ENCODE results near the gene PSME3IP1. TPM values are rescaled to one million over a fixed set of nuclear protein-coding genes. Genes with fewer than 3 reads are reported as not detected.

Gene PSME3IP1
- polyA plus RNA-seq, 1 donor (not counting 4 experiments of a cell fraction or from before 2014, with no cell fraction given) = 75.7 TPM

- Histone ChIP-seq H3K9me3 (ENCODE audit: control insufficient read depth, low read depth, low read length) (no peaks in the 10 kb centered on the region), H2AFZ (ENCODE audit: control insufficient read depth, low read length) (no peak overlapping the region), H3K9me1 (ENCODE audit: control insufficient read depth, extremely low read depth, insufficient read depth, low read length) (no peaks in the 10 kb centered on the region), H3K4me1 (ENCODE audit: control insufficient read depth, extremely low read depth, insufficient read depth, low read length) (no peaks in the 10 kb centered on the region), H3K27ac (ENCODE audit: control insufficient read depth, insufficient read depth, low read length) (no peak overlapping the region), H3K27me3 (ENCODE audit: control insufficient read depth, extremely low read depth, insufficient read depth, low read length) (no peaks in the 10 kb centered on the region), H3K36me3 (ENCODE audit: control insufficient read depth in 2 of 2, extremely low read depth in 1 of 2, insufficient read depth in 2 of 2, low read length in 2 of 2) (peaks cover 20 to 23% of the 10 kb centered on the region in 2 experiments), H3K4me2 (ENCODE audit: control insufficient read depth, extremely low read depth, insufficient read depth, low read depth, low read length) (no peak overlapping the region), H4K20me1 (ENCODE audit: control insufficient read depth, extremely low read depth, insufficient read depth, low read length) (no peaks in the 10 kb centered on the region), H3K4me3 (ENCODE audit: control insufficient read depth in 2 of 3, extremely low read depth in 1 of 3, insufficient read depth in 2 of 3, low read depth in 1 of 3, low read length in 3 of 3) (no peak overlapping the region), H3K9ac (ENCODE audit: control insufficient read depth, extremely low read depth, insufficient read depth, low read length) (no peak overlapping the region), H3K79me2 (ENCODE audit: control insufficient read depth, insufficient read depth, low read length) (no peaks in the 10 kb centered on the region)
- TF ChIP-seq EZH2 (IDR thresholded peaks at IDR 0.05; ENCODE audit: low read length) (no peak), CTCF (optimal IDR thresholded peaks at IDR 0.05 in 1 of 3, IDR thresholded peaks at IDR 0.05 in 1 of 3, conservative IDR thresholded peaks at IDR 0.05 in 1 of 3; ENCODE audit: extremely low read depth in 1 of 3, insufficient read depth in 2 of 3, low read length in 3 of 3) (no peak)
- no peak for FAIRE-seq
- dilution Hi-C loops (cut with MboI; ENCODE audit: extremely low pct_ligation_motif_present, low sequenced_read_pairs) = no loop called here
- no peak for DNase-seq (ENCODE audit: low read depth, low spot score)
These were observed 28.3 kb downstream of the PSME3IP1 start for GRCh38 chr16:57157533-57157932.

- Histone ChIP-seq H3K36me3 (ENCODE audit: control insufficient read depth in 2 of 2, extremely low read depth in 1 of 2, insufficient read depth in 2 of 2, low read length in 2 of 2) (peaks cover 16 to 22% of the 10 kb centered on the region in 2 experiments), H3K4me3 (ENCODE audit: control insufficient read depth in 2 of 3, extremely low read depth in 1 of 3, insufficient read depth in 2 of 3, low read depth in 1 of 3, low read length in 3 of 3) (no peak overlapping the region), H2AFZ (ENCODE audit: control insufficient read depth, low read length) (no peak overlapping the region), H3K4me1 (ENCODE audit: control insufficient read depth, extremely low read depth, insufficient read depth, low read length) (no peaks in the 10 kb centered on the region), H3K9ac (ENCODE audit: control insufficient read depth, extremely low read depth, insufficient read depth, low read length) (no peak overlapping the region), H3K27ac (ENCODE audit: control insufficient read depth, insufficient read depth, low read length) (no peak overlapping the region), H4K20me1 (ENCODE audit: control insufficient read depth, extremely low read depth, insufficient read depth, low read length) (no peaks in the 10 kb centered on the region), H3K27me3 (ENCODE audit: control insufficient read depth, extremely low read depth, insufficient read depth, low read length) (no peaks in the 10 kb centered on the region), H3K4me2 (ENCODE audit: control insufficient read depth, extremely low read depth, insufficient read depth, low read depth, low read length) (no peak overlapping the region), H3K9me1 (ENCODE audit: control insufficient read depth, extremely low read depth, insufficient read depth, low read length) (no peaks in the 10 kb centered on the region), H3K79me2 (ENCODE audit: control insufficient read depth, insufficient read depth, low read length) (no peaks in the 10 kb centered on the region), H3K9me3 (ENCODE audit: control insufficient read depth, low read depth, low read length) (no peaks in the 10 kb centered on the region)
- DNase-seq (ENCODE audit: low read depth, low spot score) (no peak), FAIRE-seq (no peak)
- dilution Hi-C loops (cut with MboI; ENCODE audit: extremely low pct_ligation_motif_present, low sequenced_read_pairs) = no loop called here
- no peak for TF ChIP-seq CTCF (optimal IDR thresholded peaks at IDR 0.05 in 1 of 3, IDR thresholded peaks at IDR 0.05 in 1 of 3, conservative IDR thresholded peaks at IDR 0.05 in 1 of 3; ENCODE audit: extremely low read depth in 1 of 3, insufficient read depth in 2 of 3, low read length in 3 of 3)
- no peak for TF ChIP-seq EZH2 (IDR thresholded peaks at IDR 0.05; ENCODE audit: low read length)
These were observed 29.5 kb downstream of the PSME3IP1 start for GRCh38 chr16:57156351-57156703.
